Measurements from ENCODE around the gene MAIP1.

Gene MAIP1

GRCh38 chr2:199989822-199990221 lies 34.4 kb downstream of the MAIP1 start:
- DNase-seq (ENCODE audit: low spot score): no peak

- DNase-seq (ENCODE audit: low spot score): no peak
These were observed 36.3 kb downstream of the MAIP1 start for GRCh38 chr2:199991691-199992090.

- no peak for DNase-seq (ENCODE audit: low spot score)
These were observed 36.9 kb downstream of the MAIP1 start for GRCh38 chr2:199992296-199992695.

GRCh38 chr2:199994371-199994770 lies 39.0 kb downstream of the MAIP1 start:
- DNase-seq (ENCODE audit: low spot score): no peak

- no peak for DNase-seq (ENCODE audit: low spot score)
These were observed 39.5 kb downstream of the MAIP1 start for GRCh38 chr2:199994896-199995295.

GRCh38 chr2:199997296-199997695 lies 41.9 kb downstream of the MAIP1 start:
- DNase-seq (ENCODE audit: low spot score): no peak

- no peak for DNase-seq (ENCODE audit: low spot score)
These were observed 43.8 kb downstream of the MAIP1 start for GRCh38 chr2:199999166-199999565.

- no peak for DNase-seq (ENCODE audit: low spot score)
These were observed 45.2 kb downstream of the MAIP1 start for GRCh38 chr2:200000444-200001163.

- no peak for DNase-seq (ENCODE audit: low spot score)
These were observed 48.1 kb downstream of the MAIP1 start for GRCh38 chr2:200003444-200003843.

- DNase-seq (ENCODE audit: low spot score): no peak
These were observed 50.3 kb downstream of the MAIP1 start for GRCh38 chr2:200005675-200006074.

GRCh38 chr2:200007306-200007705 lies 51.9 kb downstream of the MAIP1 start:
- DNase-seq (ENCODE audit: low spot score): no peak

- no peak for DNase-seq (ENCODE audit: low spot score)
These were observed 57.0 kb downstream of the MAIP1 start for GRCh38 chr2:200012401-200012800.

Measured in activated CD4-positive, alpha-beta T cell treated with anti-CD3 and anti-CD28 coated beads, Interleukin-2, Interleukin-4, amounts not matched to agents 100 ng/mL and 50 ng/mL, durations not matched to agents 16 hours and 8 hours (primary cell).